Measurements from ENCODE around the gene PUM2.

The PUM2 gene

DNA sequence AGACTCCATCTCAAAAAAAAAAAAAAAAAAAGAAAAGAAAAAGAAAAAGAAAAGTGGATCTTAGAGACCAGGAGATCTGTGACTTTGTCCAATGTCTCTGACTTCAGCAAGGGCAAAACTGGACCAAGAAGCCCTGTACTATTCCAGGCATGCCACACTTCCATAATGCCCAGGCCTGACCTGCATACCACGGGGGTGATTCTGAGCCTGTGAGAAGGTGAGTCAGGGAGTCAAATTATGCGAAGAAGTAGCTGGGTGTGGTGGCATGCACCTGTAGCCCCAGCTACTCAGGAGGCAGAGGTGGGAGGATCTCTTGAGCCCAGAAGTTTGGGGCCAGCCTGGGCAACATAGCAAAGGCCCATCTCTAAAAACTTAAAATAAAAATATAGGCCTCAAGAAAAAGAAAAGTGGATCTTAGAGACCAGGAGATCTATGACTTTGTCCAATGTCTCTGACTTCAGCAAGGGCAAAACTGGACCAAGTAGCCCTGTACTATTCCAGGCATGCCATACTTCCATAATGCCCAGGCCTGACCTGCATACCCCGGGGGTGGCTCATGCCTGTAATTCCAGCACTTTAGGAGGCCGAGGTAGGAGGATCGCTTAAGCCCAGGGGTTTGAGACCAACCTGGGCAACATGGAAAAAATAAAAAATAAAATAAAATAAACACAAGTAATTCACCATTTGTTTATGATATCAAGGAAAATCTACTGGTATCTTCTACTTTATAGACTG lies 12.2 kb upstream of the PUM2 start:
- no peak for TF ChIP-seq POLR2A (IDR thresholded peaks at IDR 0.05; ENCODE audit: low read depth, low read length)
- DNase-seq (ENCODE audit: insufficient read length, low spot score) (no peak), FAIRE-seq (no peak)

DNA sequence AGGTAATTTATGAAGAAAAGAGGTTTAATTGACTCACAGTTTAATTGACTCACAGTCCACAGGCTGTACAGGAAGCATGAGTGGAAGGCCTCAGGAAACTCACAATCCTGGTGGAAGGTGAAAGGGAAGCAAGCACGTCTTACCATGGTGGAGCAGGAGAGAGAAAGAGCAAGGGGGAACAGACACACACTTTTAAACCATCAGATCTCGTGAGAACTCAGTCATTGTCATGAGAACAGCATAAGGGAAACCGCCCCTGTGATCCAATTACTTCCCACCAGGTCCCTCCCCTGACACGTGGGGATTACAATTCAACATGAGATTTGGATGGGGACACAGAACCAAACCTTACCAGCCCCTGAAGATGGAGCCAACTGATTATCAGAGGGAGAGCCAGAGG lies 11.2 kb upstream of the PUM2 start:
- DNase-seq (ENCODE audit: insufficient read length, low spot score) = no peak
- TF ChIP-seq POLR2A (IDR thresholded peaks at IDR 0.05; ENCODE audit: low read depth, low read length) = no peak
- no peak for FAIRE-seq

DNA sequence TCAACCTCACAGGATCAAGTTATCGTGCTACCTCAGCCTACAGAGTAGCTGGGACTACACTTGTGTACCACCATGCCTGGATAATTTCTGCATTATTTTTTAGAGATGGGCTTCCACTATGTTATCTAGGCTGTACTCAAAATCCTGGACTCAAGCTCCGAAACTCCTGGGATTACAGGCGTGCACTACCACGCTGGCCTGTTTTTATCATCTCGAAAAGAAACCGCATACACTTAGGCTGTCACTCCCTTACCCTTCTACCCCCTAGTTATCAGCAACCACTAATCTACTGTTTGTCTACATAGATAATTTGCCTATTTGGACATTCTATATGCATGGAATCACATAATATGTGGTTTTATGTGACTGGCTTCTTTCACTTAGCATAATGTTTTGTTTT lies 8.5 kb upstream of the PUM2 start:
- FAIRE-seq (no peak), DNase-seq (ENCODE audit: insufficient read length, low spot score) (no peak)
- TF ChIP-seq POLR2A (IDR thresholded peaks at IDR 0.05; ENCODE audit: low read depth, low read length) = no peak

GRCh38 chr2:20357638-20358389 lies 7.2 kb upstream of the PUM2 start:
- DNase-seq (ENCODE audit: insufficient read length, low spot score) (no peak), FAIRE-seq (no peak)
- no peak for TF ChIP-seq POLR2A (IDR thresholded peaks at IDR 0.05; ENCODE audit: low read depth, low read length)

GRCh38 chr2:20356042-20356441 lies 5.4 kb upstream of the PUM2 start:
- DNase-seq (ENCODE audit: insufficient read length, low spot score) (no peak), FAIRE-seq (no peak)
- TF ChIP-seq POLR2A (IDR thresholded peaks at IDR 0.05; ENCODE audit: low read depth, low read length) = no peak

- no peak for TF ChIP-seq POLR2A (IDR thresholded peaks at IDR 0.05; ENCODE audit: low read depth, low read length)
- DNase-seq (ENCODE audit: insufficient read length, low spot score) = no peak
These were observed 4.5 kb upstream of the PUM2 start for GRCh38 chr2:20355131-20355530.

DNA sequence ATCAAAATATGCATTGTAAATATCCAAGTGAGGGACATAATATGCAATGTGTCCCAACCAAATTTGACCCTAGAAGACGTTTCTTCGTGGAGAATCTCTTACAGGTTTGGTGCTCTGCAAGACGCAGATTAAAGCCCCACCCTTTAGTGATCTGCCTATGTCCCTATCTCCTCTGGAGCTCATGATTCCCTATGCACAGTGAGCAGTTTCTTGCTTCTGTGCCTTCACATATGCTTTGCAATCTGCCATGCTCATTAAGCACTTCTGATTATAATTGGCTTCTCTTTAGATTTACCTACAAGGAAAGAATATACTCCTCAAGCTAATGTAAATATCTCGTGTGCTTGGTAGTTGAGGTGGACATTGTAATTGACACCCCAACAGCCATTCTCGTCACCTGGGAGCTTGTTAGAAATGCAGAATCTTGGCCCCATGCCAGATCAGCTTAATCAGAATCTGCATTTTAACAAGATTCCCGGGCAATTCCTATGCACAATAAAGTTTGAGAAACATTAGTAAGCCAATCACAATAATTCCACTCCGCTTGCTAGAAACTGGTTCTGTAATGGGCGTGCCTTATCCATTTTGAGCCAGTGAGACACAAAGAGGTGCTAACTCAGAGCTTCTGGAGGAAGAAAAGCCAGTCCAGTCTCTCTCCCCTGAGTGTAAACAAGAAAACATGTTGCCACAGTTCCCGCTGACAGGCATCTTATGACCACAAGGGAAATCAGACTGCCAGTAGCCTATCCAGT lies 2.8 kb upstream of the PUM2 start:
- DNase-seq (ENCODE audit: insufficient read length, low spot score) = no peak
- no peak for FAIRE-seq
- no peak for TF ChIP-seq POLR2A (IDR thresholded peaks at IDR 0.05; ENCODE audit: low read depth, low read length)

More at GRCh38 chr2:20355131-20355530, 4.5 kb upstream of the PUM2 start:
- FAIRE-seq = no peak

GRCh38 chr2:20352581-20353216 lies 2.1 kb upstream of the PUM2 start:
- TF ChIP-seq POLR2A (IDR thresholded peaks at IDR 0.05; ENCODE audit: low read depth, low read length) = no peak
- DNase-seq (ENCODE audit: insufficient read length, low spot score) = no peak
- no peak for FAIRE-seq

GRCh38 chr2:20352230-20352578 lies 1.6 kb upstream of the PUM2 start:
- no peak for DNase-seq (ENCODE audit: insufficient read length, low spot score)
- no peak for FAIRE-seq
- no peak for TF ChIP-seq POLR2A (IDR thresholded peaks at IDR 0.05; ENCODE audit: low read depth, low read length)

- TF ChIP-seq POLR2A (IDR thresholded peaks at IDR 0.05; ENCODE audit: low read depth, low read length) = no peak
- FAIRE-seq = no peak
- no peak for DNase-seq (ENCODE audit: insufficient read length, low spot score)
These were observed 1.0 kb upstream of the PUM2 start for GRCh38 chr2:20351555-20352229.

DNA sequence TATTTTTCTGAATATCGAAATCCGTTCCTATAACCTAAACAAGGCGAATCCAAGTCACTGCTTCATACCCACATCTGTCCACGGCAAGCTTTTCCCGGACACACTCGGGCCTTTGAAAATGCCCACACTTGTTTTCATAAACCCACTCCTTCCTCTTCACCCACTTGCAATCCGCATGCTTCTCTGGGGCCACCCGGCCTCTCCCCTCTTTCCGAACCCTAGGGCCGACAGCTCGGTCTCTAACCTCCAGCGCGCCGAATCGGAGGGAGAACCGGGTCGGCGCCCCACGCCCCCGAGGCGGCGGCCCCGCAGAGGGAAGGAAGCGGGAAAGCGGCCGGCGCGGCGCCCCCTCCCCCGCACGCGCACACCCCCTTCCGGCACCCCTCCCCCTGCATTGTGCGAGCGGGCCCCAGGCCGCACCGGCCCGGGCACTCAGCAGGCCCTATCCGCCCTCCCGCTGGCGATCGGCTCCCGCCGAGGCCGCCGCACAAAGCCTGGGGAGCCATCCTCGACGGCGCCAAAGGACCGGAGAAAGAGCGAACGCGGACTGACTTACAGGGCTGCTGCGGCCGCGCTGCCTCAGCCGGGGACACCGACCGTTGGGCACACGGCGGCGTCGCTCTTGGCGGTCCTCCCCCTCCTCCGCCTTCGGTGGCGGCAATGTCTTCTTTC lies 467 bp downstream of the PUM2 start:
- TF ChIP-seq POLR2A (IDR thresholded peaks at IDR 0.05; ENCODE audit: low read depth, low read length) = peak; percentile 38; the same call in 1 of the 2 replicates
- DNase-seq (ENCODE audit: insufficient read length, low spot score) (peak; percentile 40), FAIRE-seq (no peak)

- no peak for FAIRE-seq
These were observed 1.1 kb downstream of the PUM2 start for GRCh38 chr2:20349513-20349921.

DNA sequence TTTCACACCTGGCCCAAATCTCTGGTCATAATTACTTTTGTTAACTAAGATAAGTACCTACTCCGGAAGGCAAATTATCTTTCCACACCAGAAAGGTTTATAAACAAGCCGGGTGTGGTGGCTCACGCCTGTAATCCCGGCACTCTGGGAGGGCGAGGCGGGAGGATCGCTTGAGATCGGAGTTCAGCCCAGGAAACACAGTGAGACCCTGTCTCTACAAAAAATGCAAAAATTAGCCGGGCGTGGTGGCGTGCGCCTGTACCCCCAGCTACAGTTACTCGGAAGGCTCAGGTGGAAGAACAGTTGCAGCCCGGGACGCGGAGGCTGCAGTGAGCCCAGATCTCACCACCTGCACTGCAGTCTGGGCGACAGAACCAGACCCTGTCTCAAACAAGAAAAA lies 2.1 kb downstream of the PUM2 start:
- FAIRE-seq (no peak), DNase-seq (ENCODE audit: insufficient read length, low spot score) (no peak)
- TF ChIP-seq POLR2A (IDR thresholded peaks at IDR 0.05; ENCODE audit: low read depth, low read length) = no peak

More at GRCh38 chr2:20349513-20349921, 1.1 kb downstream of the PUM2 start:
- TF ChIP-seq POLR2A (IDR thresholded peaks at IDR 0.05; ENCODE audit: low read depth, low read length) = no peak
- no peak for DNase-seq (ENCODE audit: insufficient read length, low spot score)

Data from H54 (cell line).